CD4-positive, alpha-beta T cell treated with Interleukin-10 for 1 hour (primary cell): ENCODE data around the gene RPL29.

ENCODE experiments used
- DNase-seq: peaks from one replicate; pipeline ENCODE4 v3.0.0-alpha.2; 2020

Gene RPL29

DNA sequence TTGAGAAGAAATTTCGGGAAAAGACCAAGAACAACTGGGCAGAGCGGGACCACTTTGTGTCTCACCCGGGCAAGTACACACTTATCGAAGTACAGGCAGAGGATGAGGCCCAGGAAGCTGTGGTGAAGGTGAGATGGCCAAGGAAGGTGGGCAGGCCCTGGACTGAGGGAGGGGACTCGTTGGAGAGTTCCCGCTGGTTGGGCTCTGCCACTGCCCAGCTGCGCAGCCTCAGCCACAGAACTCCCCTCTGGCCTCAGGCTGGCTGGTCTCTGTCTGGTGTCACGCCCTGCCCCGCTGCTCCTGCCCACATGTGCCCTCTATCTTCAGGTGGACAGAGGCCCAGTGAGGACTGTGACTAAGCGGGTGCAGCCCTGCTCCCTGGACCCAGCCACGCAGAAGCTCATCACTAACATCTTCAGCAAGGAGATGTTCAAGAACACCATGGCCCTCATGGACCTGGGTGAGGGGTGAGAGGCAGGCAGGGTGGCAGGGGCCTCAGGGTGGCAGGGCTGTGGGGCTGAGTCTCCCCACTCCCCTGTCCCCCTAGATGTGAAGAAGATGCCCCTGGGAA lies 51.2 kb downstream of the RPL29 start:
- no peak for DNase-seq
